Fibroblast of gingiva (primary cell): ENCODE measurements around the gene ATP5F1A.
A peak's percentile ranks its signal among the peaks of the same experiment; 100 is the strongest.
"Not testable (repeated sequence)": the region's sequence is repeated elsewhere in the genome, so short reads cannot be mapped to it uniquely, and the experiment has no call there.

Source experiments
- DNase-seq: peaks from one replicate; pipeline ENCODE4 v3.0.0-alpha.2; 2011; ENCODE audit warnings: low read depth

ATP5F1A gene

GRCh38 chr18:46047369-46047768, 50.7 kb downstream of the ATP5F1A start:
- DNase-seq, result not testable (repeated sequence)

GRCh38 chr18:46046688-46047087, 51.4 kb downstream of the ATP5F1A start:
- no peak for DNase-seq

- DNase-seq, result no peak
Observed at GRCh38 chr18:46046126-46046525, 52.0 kb downstream of the ATP5F1A start.

- peak; percentile 67 for DNase-seq
Observed at GRCh38 chr18:46042571-46043123, 55.4 kb downstream of the ATP5F1A start.

GRCh38 chr18:46040747-46041104, 57.4 kb downstream of the ATP5F1A start:
- no peak for DNase-seq

- no peak for DNase-seq
Observed at GRCh38 chr18:46040033-46040746, 57.9 kb downstream of the ATP5F1A start.

GRCh38 chr18:46037512-46038305, 60.4 kb downstream of the ATP5F1A start:
- DNase-seq, result no peak

GRCh38 chr18:46035696-46036680, 62.1 kb downstream of the ATP5F1A start:
- peak; percentile 58 for DNase-seq

- no peak for DNase-seq
Observed at GRCh38 chr18:46034230-46034629, 63.9 kb downstream of the ATP5F1A start.

GRCh38 chr18:46031741-46032140, 66.4 kb downstream of the ATP5F1A start:
- no peak for DNase-seq
